ENCODE data around the gene KCTD6.

The KCTD6 gene

GRCh38 chr3:58544541-58544940 lies 52.6 kb downstream of the KCTD6 start:
- in situ Hi-C loops (cut with HindIII; ENCODE audit: low sequenced_read_pairs): no loop called here
- no peak for DNase-seq (ENCODE audit: low read depth, low spot score)
- TF ChIP-seq CTCF (IDR thresholded peaks at IDR 0.05; ENCODE audit: low read depth, low read length): no peak
- no peak overlapping the region for H3K4me3 ChIP-seq (ENCODE audit: low read depth, low read length)

- TF ChIP-seq CTCF (IDR thresholded peaks at IDR 0.05; ENCODE audit: low read depth, low read length): no peak
- in situ Hi-C loops (cut with HindIII; ENCODE audit: low sequenced_read_pairs): no loop called here
- no peak for DNase-seq (ENCODE audit: low read depth, low spot score)
- no peak overlapping the region for H3K4me3 ChIP-seq (ENCODE audit: low read depth, low read length)
Measured at GRCh38 chr3:58551636-58552180, 59.8 kb downstream of the KCTD6 start.

Measured in astrocyte of the spinal cord (primary cell).